ENCODE results near the gene TNFSF11. TPM values are rescaled to one million over a fixed set of nuclear protein-coding genes. Genes with fewer than 3 reads are reported as not detected.

Gene TNFSF11
- total RNA-seq, 1 donor from 2014 or later: 0.65 TPM

- H3K4me3 Mint-ChIP-seq: no peak overlapping the region
- H3K36me3 Mint-ChIP-seq: no peaks in the 10 kb centered on the region
- H3K4me1 Mint-ChIP-seq (ENCODE audit: unreplicated experiment): no peaks in the 10 kb centered on the region
- no peak for TF ChIP-seq CTCF (conservative IDR thresholded peaks at IDR 0.05)
- no peak overlapping the region for H3K27ac Mint-ChIP-seq
- DNase-seq (ENCODE audit: extremely low spot score, unreplicated experiment): no peak
- peaks cover 5% of the 10 kb centered on the region for H3K9me3 Mint-ChIP-seq
- H3K27me3 Mint-ChIP-seq: no peaks in the 10 kb centered on the region
Observed at GRCh38 chr13:42561752-42562467, 12.0 kb upstream of the TNFSF11 start.

- H3K4me3 Mint-ChIP-seq: no peak overlapping the region
- peaks cover 8% of the 10 kb centered on the region for H3K9me3 Mint-ChIP-seq
- no peaks in the 10 kb centered on the region for H3K36me3 Mint-ChIP-seq
- DNase-seq (ENCODE audit: extremely low spot score, unreplicated experiment): no peak
- no peak overlapping the region for H3K27ac Mint-ChIP-seq
- no peak for TF ChIP-seq CTCF (conservative IDR thresholded peaks at IDR 0.05)
- H3K4me1 Mint-ChIP-seq (ENCODE audit: unreplicated experiment): no peaks in the 10 kb centered on the region
- H3K27me3 Mint-ChIP-seq: peaks cover 20% of the 10 kb centered on the region
Observed at GRCh38 chr13:42567906-42568305, 6.0 kb upstream of the TNFSF11 start.

GRCh38 chr13:42569576-42570344, 4.2 kb upstream of the TNFSF11 start:
- no peak for DNase-seq (ENCODE audit: extremely low spot score, unreplicated experiment)
- no peak for TF ChIP-seq CTCF (conservative IDR thresholded peaks at IDR 0.05)
- Mint-ChIP-seq H3K4me3 (no peak overlapping the region), H3K9me3 (peaks cover 8% of the 10 kb centered on the region), H3K27ac (no peak overlapping the region), H3K36me3 (no peaks in the 10 kb centered on the region), H3K4me1 (ENCODE audit: unreplicated experiment) (no peaks in the 10 kb centered on the region), H3K27me3 (peaks cover 32% of the 10 kb centered on the region)

- Mint-ChIP-seq H3K36me3 (no peaks in the 10 kb centered on the region), H3K27ac (no peak overlapping the region), H3K27me3 (peaks cover 53% of the 10 kb centered on the region), H3K4me1 (ENCODE audit: unreplicated experiment) (no peaks in the 10 kb centered on the region), H3K9me3 (peaks cover 8% of the 10 kb centered on the region), H3K4me3 (no peak overlapping the region)
- no peak for TF ChIP-seq CTCF (conservative IDR thresholded peaks at IDR 0.05)
- no peak for DNase-seq (ENCODE audit: extremely low spot score, unreplicated experiment)
Observed at GRCh38 chr13:42571895-42572294, 2.1 kb upstream of the TNFSF11 start.

GRCh38 chr13:42574435-42575311, 721 bp downstream of the TNFSF11 start:
- Mint-ChIP-seq H3K36me3 (no peaks in the 10 kb centered on the region), H3K27me3 (peaks cover 62% of the 10 kb centered on the region), H3K9me3 (peaks cover 8% of the 10 kb centered on the region), H3K27ac (no peak overlapping the region), H3K4me3 (peak overlapping the region; percentile 83), H3K4me1 (ENCODE audit: unreplicated experiment) (no peaks in the 10 kb centered on the region)
- no peak for DNase-seq (ENCODE audit: extremely low spot score, unreplicated experiment)
- no peak for TF ChIP-seq CTCF (conservative IDR thresholded peaks at IDR 0.05)

Data from type B pancreatic cell (in vitro differentiated cells).